ENCODE results near the gene AK4.

The AK4 gene

DNA sequence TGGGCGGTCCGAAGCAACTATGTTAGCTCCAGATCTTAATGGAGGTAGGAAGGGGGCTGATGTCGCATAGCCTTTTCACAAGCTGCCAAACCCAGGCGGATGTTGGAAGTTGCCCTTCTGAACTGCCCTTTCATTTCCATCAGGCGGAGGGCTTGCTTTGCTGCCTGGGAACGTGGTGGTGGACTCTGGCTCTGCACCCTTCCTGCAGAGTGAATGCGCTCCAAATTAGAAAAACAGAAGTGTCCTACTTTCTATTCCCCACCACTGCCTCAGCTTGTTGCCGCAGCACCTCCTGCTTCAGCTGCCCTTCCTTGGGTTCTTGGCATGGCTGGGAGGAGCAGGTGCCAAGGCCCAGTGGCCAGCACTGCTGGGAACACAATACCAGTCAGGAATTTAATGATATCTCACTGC, 60.6 kb downstream of the AK4 start:
- no peak for TF ChIP-seq ZNF274 (IDR thresholded peaks at IDR 0.05; ENCODE audit: low read depth, low read length)
- no peak overlapping the region for H3K4me3 ChIP-seq (ENCODE audit: low read length)

DNA sequence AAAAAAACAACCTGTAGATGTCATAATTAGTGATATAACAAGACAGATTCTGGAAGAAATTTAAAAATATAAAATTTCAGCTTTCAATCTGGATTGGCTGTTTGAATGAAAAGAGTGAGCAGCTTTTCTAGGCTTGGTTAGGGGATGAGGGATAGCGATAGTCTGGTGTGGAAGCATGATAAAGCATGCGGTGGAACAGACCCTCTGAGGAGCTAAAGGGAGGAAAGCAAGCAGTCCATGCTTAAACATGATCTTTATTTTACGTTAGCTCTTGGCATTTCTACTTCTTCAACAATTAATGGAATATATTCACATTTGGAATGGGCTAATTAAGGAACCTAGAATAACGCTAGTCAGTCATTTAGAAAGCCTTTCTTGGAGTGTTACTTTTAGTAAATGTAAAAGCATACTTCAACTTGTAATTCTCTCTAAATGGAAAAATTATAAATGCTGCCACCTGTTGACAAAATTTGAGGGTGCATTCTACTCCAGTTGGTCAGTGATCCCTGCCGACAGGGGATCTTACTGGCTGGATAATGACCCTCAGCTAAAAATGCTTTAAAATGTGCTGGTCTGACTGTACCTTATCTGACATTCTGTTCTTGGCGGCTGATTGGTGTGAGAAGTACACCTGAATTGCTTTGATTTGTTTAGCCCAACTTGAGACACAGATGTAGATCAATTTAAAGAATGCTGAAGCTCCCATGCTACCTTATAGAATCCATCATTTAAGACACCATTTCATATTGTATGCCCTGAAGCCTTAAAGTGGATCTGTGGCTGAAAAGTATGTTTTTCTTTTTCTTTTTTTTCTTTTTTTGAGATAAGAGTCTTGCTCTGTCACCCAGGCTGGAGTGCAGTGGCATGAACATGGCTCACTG, 61.2 kb downstream of the AK4 start:
- no peak for TF ChIP-seq ZNF274 (IDR thresholded peaks at IDR 0.05; ENCODE audit: low read depth, low read length)
- no peak overlapping the region for H3K4me3 ChIP-seq (ENCODE audit: low read length)

DNA sequence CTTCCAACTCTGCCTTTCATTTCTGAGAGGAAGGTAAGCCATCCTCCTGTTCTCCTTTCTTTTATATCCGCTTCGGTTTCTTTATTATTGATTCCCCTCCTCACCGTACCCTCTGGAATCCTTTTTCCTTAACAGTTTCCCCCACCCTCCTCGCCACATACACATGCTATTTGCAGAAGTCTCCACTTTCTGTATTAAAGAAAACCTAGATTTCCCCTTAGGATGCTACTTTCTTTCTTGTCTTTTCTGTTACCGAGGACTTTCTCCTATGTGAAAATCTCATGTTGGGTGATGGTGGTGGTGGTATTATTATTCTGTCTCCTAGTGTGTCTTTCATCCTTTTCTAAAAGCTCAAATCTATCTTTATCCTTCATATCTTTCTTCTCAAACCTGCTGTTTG, 62.3 kb downstream of the AK4 start:
- no peak for TF ChIP-seq ZNF274 (IDR thresholded peaks at IDR 0.05; ENCODE audit: low read depth, low read length)
- H3K4me3 ChIP-seq (ENCODE audit: low read length): no peak overlapping the region

DNA sequence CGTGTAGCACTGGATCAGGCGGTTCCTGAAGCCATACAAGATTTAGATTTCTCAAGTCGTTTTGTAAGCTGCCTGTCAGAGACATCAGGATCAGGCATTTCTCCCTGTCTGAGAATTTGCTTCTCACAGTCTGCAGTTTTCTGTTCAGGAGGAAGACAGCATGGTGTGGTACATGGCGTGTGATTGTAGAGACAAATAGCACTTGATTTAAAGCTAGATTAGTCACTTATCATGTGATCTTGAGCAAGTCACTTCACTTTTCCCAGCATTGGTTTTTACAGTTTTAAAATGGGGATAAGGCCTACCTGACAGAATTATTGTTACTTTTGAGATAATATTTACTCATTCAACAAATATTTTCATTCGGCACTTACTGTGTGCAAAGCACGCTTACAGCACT, 63.3 kb downstream of the AK4 start:
- no peak for TF ChIP-seq ZNF274 (IDR thresholded peaks at IDR 0.05; ENCODE audit: low read depth, low read length)
- no peak overlapping the region for H3K4me3 ChIP-seq (ENCODE audit: low read length)

DNA sequence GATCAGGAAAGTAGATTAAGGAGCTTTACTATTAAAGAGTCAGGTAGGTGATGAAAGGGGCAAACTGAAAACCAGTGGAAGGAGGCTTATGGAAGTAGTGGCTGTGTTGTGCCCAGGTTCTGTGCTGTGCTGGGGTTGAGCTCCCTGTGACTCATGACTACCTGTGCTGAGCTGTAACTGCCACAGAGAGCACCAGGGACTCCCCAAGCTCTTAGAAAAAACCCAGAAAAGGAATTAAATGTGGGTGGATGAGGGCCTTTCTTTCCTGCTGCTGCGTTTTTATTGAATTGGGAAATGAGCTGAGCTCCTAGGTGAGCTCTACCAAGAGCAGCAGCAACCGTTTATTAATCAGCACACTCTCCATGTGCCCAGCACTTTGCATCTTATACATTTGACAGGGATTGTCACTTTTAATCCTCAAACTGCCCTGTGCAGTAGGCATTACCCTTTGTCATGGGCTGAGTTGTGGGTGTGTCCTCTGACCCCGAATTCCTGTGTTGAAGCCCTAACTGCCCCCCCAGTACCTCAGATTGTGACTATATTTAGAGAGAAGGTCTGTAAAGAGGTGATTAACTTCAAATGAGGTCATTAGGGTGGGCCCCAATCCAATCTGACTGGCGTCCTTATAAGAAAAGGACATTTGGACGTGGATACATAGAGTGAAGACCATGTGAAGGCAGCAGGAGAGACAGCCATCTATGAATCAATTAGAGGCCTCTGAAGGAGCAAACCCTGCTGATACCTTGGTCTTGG, 65.4 kb downstream of the AK4 start:
- H3K4me3 ChIP-seq (ENCODE audit: low read length): no peak overlapping the region
- TF ChIP-seq ZNF274 (IDR thresholded peaks at IDR 0.05; ENCODE audit: low read depth, low read length): no peak

DNA sequence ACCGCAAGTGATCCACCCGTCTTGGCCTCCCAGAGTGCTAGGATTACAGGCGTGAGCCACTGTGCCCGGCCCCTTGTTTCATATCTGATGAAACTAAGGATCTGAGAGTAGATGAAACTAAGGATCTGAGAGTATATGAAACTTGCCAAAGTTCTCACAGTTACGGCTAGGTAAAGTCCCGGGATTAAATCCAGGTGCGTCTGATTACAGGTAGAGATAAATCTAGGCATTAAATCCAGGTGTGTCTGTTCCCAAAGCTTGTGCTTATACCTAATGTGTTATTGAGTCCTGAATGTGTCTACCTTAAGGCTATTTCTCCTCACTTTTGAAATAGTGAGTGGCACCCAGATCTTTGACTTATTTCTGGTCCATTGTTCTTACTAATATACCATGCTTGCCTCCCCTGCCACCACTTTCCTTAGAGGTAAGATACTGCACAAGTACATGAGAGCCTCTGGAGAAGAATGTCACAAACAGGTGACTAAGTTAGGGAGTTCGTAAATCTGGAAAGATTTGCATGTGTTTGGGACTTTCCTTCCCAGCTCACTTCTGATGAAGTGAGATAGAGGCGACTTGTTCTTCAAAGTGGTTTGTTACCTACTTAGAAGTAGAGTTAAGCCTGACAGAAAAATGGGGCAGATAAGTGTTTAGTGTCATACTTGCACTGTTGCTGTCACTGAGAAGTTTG, 66.5 kb downstream of the AK4 start:
- no peak overlapping the region for H3K4me3 ChIP-seq (ENCODE audit: low read length)
- TF ChIP-seq ZNF274 (IDR thresholded peaks at IDR 0.05; ENCODE audit: low read depth, low read length): no peak

DNA sequence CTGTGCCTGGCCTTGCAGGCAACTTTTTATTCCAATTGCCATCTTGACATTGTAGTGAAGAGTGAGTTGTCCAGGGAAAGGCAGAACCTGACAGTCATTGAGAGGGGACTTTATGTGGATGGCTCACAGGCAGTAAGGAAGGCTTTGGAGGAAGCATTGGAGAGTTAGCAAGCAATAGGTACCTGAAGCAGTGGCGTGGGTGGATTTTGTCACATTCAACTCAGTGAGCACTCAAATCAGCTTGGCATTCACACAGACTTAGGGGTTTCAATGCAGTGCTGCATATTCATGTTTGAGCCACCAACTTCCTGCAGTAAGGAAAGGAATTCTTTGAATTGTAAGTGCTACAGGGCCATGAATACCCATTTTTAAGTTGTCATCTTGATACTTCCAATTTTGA, 69.0 kb downstream of the AK4 start:
- H3K4me3 ChIP-seq (ENCODE audit: low read length): no peak overlapping the region
- TF ChIP-seq ZNF274 (IDR thresholded peaks at IDR 0.05; ENCODE audit: low read depth, low read length): no peak

DNA sequence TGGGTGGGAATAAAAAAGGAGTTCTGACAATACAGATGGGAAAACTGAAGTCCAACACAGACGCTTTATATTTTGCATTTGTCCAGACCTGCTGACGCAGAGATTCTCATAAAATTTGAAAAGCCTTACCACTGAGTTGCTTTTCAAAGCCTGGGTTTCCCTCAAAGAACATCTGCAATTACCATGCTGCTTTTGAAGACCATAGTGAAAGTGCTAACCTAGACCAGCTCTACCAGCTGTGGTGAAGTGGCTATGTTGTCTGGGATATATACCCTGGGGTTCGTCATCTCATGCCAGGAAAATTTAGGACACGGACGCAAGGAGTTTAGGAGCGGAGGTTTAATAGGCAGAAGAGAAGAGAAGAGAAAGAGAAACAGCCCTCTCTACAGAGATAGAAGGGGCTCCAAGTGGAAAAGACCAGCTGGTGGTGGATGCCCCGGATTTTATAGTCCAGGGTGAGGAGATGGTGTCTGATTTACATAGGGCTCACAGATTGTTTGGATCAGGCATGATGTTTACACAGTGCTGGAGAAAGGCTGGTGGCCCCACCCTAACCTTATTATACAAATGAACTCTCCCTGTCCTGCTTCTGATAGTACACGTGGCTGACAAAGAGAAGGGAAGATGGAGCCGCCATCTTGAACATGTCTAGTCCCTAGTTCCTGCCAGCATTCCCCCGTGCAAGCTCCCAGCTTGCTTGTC, 73.8 kb downstream of the AK4 start:
- TF ChIP-seq ZNF274 (IDR thresholded peaks at IDR 0.05; ENCODE audit: low read depth, low read length): no peak
- no peak overlapping the region for H3K4me3 ChIP-seq (ENCODE audit: low read length)

DNA sequence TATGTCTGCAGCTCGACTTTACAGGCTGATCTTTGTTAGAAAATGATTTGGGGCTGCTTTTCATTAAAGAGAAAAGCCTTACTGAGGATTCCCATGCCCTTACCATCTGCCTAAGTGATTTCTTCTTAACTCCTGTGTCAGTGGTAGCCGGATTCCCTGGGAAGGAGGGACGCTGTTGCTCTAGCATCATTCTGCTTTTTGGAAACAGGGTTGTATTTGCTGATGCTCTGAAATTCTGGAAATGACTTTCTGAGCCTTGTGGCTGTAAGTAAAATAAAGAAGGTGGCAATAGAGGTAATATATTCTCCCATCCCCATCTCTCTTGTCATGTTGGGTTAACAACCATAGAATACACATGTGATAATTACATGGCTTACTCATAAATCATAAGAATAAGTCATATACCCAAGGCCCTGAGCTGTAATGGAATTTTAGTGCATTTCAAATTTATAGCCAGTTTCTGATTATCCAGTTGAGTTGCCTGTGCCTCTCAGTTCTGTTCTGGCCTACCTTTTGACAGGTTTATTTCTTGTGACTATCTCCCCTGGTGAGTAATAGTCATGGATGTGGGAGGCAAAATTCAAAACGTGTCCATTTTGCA, 74.4 kb downstream of the AK4 start:
- no peak for TF ChIP-seq ZNF274 (IDR thresholded peaks at IDR 0.05; ENCODE audit: low read depth, low read length)
- no peak overlapping the region for H3K4me3 ChIP-seq (ENCODE audit: low read length)

DNA sequence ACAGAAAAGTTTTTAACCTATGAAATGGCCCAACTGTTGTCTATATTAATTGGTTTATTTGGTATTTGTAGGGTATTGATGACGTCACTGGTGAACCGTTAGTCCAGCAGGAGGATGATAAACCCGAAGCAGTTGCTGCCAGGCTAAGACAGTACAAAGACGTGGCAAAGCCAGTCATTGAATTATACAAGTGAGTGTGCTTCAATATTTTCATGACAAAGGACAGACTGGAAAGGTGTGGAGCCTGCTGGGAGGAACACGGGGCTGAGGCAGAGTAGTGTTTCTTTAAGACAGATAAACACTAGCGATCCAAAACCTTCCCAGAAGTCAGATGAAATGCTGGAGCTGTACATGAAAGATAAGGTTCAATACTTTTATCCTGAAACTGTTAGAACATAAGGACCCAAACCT, 76.7 kb downstream of the AK4 start:
- no peak overlapping the region for H3K4me3 ChIP-seq (ENCODE audit: low read length)
- no peak for TF ChIP-seq ZNF274 (IDR thresholded peaks at IDR 0.05; ENCODE audit: low read depth, low read length)

DNA sequence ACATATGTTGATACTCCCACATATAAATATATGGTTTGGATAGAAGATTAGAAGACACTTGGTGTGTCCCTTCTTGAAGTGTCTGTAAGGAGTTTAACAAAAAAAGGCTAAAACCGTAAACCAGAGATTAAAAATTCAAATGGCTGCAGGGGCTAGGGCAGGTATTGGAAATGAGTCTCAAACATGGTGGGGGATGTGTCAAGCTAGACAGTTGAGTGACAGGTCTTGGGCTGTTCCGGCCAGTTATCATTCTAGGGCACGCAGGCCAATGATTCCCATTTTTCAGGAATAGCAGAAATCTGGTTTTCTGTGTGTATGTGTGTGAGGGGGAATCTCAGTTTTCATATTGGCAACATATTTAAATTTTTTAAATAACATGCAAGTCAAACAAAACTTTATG, 77.2 kb downstream of the AK4 start:
- H3K4me3 ChIP-seq (ENCODE audit: low read length): no peak overlapping the region
- TF ChIP-seq ZNF274 (IDR thresholded peaks at IDR 0.05; ENCODE audit: low read depth, low read length): no peak

DNA sequence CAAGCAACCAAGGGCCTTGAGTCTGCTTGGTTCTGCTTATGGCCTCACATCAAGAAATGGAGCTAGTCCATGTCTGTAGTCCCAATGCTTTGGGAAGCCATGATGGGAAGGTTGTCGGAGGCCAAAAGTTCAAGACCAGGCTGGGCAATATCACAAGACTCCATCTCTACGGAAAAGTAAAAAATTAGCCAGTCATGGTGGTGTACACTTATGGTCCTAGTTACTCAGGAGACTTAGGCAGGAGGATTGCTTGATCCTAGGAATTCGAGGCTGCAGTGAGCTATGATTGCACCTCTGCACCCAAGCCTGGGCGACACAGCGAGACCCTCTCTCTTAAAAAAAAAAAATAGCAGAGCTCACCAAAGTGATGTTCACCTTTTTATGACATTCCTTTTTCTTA, 81.2 kb downstream of the AK4 start:
- no peak overlapping the region for H3K4me3 ChIP-seq (ENCODE audit: low read length)
- TF ChIP-seq ZNF274 (IDR thresholded peaks at IDR 0.05; ENCODE audit: low read depth, low read length): no peak

DNA sequence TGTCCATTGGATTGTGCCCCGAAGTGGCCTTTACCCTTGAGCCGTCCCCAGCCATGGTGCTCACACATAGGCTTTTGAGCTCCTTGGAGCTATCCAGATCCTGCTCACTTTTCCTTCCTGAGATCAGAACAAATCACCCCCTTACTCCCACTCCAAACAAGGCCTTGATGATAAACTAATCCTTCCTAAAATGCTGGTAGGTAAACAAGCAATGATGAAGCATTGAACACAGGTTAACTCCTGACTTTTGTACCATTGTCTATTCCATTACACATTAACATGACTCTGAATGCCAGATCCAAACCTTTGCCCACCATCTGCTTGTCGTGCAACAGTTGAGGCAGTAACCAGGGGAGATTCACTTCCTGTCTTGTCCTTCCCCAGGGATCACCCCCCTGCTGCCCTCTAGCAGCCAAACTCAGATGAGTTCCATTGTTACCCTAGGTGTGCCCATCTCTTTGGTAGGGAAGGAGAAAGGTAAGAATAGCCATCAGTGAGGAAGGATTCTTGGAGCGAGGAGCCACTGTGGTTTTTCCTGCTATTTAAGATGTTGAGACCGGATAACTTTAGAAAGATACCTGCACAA, 81.8 kb downstream of the AK4 start:
- no peak overlapping the region for H3K4me3 ChIP-seq (ENCODE audit: low read length)
- TF ChIP-seq ZNF274 (IDR thresholded peaks at IDR 0.05; ENCODE audit: low read depth, low read length): no peak
